Measurements from ENCODE around the gene ADARB1.

Gene ADARB1

GRCh38 chr21:45114072-45114471, 39.7 kb downstream of the ADARB1 start:
- TF ChIP-seq CTCF (IDR thresholded peaks at IDR 0.05), result no peak

GRCh38 chr21:45114475-45114874, 40.1 kb downstream of the ADARB1 start:
- TF ChIP-seq CTCF (IDR thresholded peaks at IDR 0.05), result no peak

- TF ChIP-seq CTCF (IDR thresholded peaks at IDR 0.05), result no peak
Observed at GRCh38 chr21:45115141-45115540, 40.8 kb downstream of the ADARB1 start.

- no peak for TF ChIP-seq CTCF (IDR thresholded peaks at IDR 0.05)
Observed at GRCh38 chr21:45116066-45116465, 41.7 kb downstream of the ADARB1 start.

GRCh38 chr21:45117314-45117713, 42.9 kb downstream of the ADARB1 start:
- no peak for TF ChIP-seq CTCF (IDR thresholded peaks at IDR 0.05)

GRCh38 chr21:45118099-45118498, 43.7 kb downstream of the ADARB1 start:
- TF ChIP-seq CTCF (IDR thresholded peaks at IDR 0.05), result no peak

- no peak for TF ChIP-seq CTCF (IDR thresholded peaks at IDR 0.05)
Observed at GRCh38 chr21:45119812-45120211, 45.4 kb downstream of the ADARB1 start.

- TF ChIP-seq CTCF (IDR thresholded peaks at IDR 0.05), result no peak
Observed at GRCh38 chr21:45120975-45121374, 46.6 kb downstream of the ADARB1 start.

Measured in LNCAP (cell line).